ENCODE measurements around the gene USH1C.

The USH1C gene

GRCh38 chr11:17552392-17553248 lies 8.4 kb upstream of the USH1C start:
- no peaks in the 10 kb centered on the region for H3K36me3 ChIP-seq (ENCODE audit: control insufficient read depth, insufficient read depth, low read length)
- H3K27me3 ChIP-seq (ENCODE audit: control insufficient read depth, insufficient read depth, low read length), result no peaks in the 10 kb centered on the region

GRCh38 chr11:17552041-17552355 lies 7.8 kb upstream of the USH1C start:
- Histone ChIP-seq H3K4me3 (ENCODE audit: low read depth, low read length) (no peak overlapping the region), H3K27me3 (ENCODE audit: control insufficient read depth, insufficient read depth, low read length) (peaks cover 5% of the 10 kb centered on the region), H3K36me3 (ENCODE audit: control insufficient read depth, insufficient read depth, low read length) (no peaks in the 10 kb centered on the region), H3K9me3 (ENCODE audit: control insufficient read depth, insufficient read depth, low read length) (no peaks in the 10 kb centered on the region), H3K4me1 (ENCODE audit: control insufficient read depth, insufficient read depth, low read length) (peaks cover 3% of the 10 kb centered on the region), H3K9ac (ENCODE audit: low read depth, low read length) (no peak overlapping the region)

More at GRCh38 chr11:17552392-17553248, 8.4 kb upstream of the USH1C start:
- H3K4me1 ChIP-seq (ENCODE audit: control insufficient read depth, insufficient read depth, low read length), result peaks cover 3% of the 10 kb centered on the region
- H3K4me3 ChIP-seq (ENCODE audit: low read depth, low read length), result no peak overlapping the region
- H3K9me3 ChIP-seq (ENCODE audit: control insufficient read depth, insufficient read depth, low read length), result no peaks in the 10 kb centered on the region
- no peak overlapping the region for H3K9ac ChIP-seq (ENCODE audit: low read depth, low read length)

GRCh38 chr11:17551347-17552040 lies 7.3 kb upstream of the USH1C start:
- Histone ChIP-seq H3K27me3 (ENCODE audit: control insufficient read depth, insufficient read depth, low read length) (peaks cover 5% of the 10 kb centered on the region), H3K4me3 (ENCODE audit: low read depth, low read length) (no peak overlapping the region), H3K4me1 (ENCODE audit: control insufficient read depth, insufficient read depth, low read length) (peaks cover 6% of the 10 kb centered on the region), H3K9me3 (ENCODE audit: control insufficient read depth, insufficient read depth, low read length) (no peaks in the 10 kb centered on the region), H3K36me3 (ENCODE audit: control insufficient read depth, insufficient read depth, low read length) (no peaks in the 10 kb centered on the region), H3K9ac (ENCODE audit: low read depth, low read length) (no peak overlapping the region)

GRCh38 chr11:17550450-17551346 lies 6.5 kb upstream of the USH1C start:
- Histone ChIP-seq H3K36me3 (ENCODE audit: control insufficient read depth, insufficient read depth, low read length) (no peaks in the 10 kb centered on the region), H3K9me3 (ENCODE audit: control insufficient read depth, insufficient read depth, low read length) (no peaks in the 10 kb centered on the region), H3K4me3 (ENCODE audit: low read depth, low read length) (no peak overlapping the region), H3K4me1 (ENCODE audit: control insufficient read depth, insufficient read depth, low read length) (peaks cover 6% of the 10 kb centered on the region), H3K27me3 (ENCODE audit: control insufficient read depth, insufficient read depth, low read length) (peaks cover 9% of the 10 kb centered on the region), H3K9ac (ENCODE audit: low read depth, low read length) (no peak overlapping the region)

- Histone ChIP-seq H3K27me3 (ENCODE audit: control insufficient read depth, insufficient read depth, low read length) (peaks cover 22% of the 10 kb centered on the region), H3K9me3 (ENCODE audit: control insufficient read depth, insufficient read depth, low read length) (no peaks in the 10 kb centered on the region), H3K4me3 (ENCODE audit: low read depth, low read length) (no peak overlapping the region), H3K9ac (ENCODE audit: low read depth, low read length) (no peak overlapping the region), H3K36me3 (ENCODE audit: control insufficient read depth, insufficient read depth, low read length) (no peaks in the 10 kb centered on the region), H3K4me1 (ENCODE audit: control insufficient read depth, insufficient read depth, low read length) (peaks cover 6% of the 10 kb centered on the region)
Observed at GRCh38 chr11:17548444-17548843, 4.2 kb upstream of the USH1C start.

- Histone ChIP-seq H3K27me3 (ENCODE audit: control insufficient read depth, insufficient read depth, low read length) (peaks cover 27% of the 10 kb centered on the region), H3K9me3 (ENCODE audit: control insufficient read depth, insufficient read depth, low read length) (no peaks in the 10 kb centered on the region), H3K9ac (ENCODE audit: low read depth, low read length) (no peak overlapping the region), H3K36me3 (ENCODE audit: control insufficient read depth, insufficient read depth, low read length) (no peaks in the 10 kb centered on the region), H3K4me3 (ENCODE audit: low read depth, low read length) (no peak overlapping the region), H3K4me1 (ENCODE audit: control insufficient read depth, insufficient read depth, low read length) (peaks cover 6% of the 10 kb centered on the region)
Observed at GRCh38 chr11:17547932-17548331, 3.7 kb upstream of the USH1C start.

GRCh38 chr11:17547051-17547577 lies 2.9 kb upstream of the USH1C start, which contains the start of gene OTOG:
Gene OTOG (plus strand): TSS chr11:17547259. CDS start chr11:17547373, 114 bp downstream.
- peaks cover 6% of the 10 kb centered on the region for H3K4me1 ChIP-seq (ENCODE audit: control insufficient read depth, insufficient read depth, low read length)
- H3K9ac ChIP-seq (ENCODE audit: low read depth, low read length), result peak within 1 kb of the TSS; percentile 13
- peak within 1 kb of the TSS; percentile 58 for H3K4me3 ChIP-seq (ENCODE audit: low read depth, low read length)
- no peaks in the 10 kb centered on the region for H3K9me3 ChIP-seq (ENCODE audit: control insufficient read depth, insufficient read depth, low read length)
- H3K36me3 ChIP-seq (ENCODE audit: control insufficient read depth, insufficient read depth, low read length), result no peaks in the 10 kb centered on the region
- peaks cover 32% of the 10 kb centered on the region for H3K27me3 ChIP-seq (ENCODE audit: control insufficient read depth, insufficient read depth, low read length)

GRCh38 chr11:17546240-17546639 lies 2.0 kb upstream of the USH1C start:
- H3K4me3 ChIP-seq (ENCODE audit: low read depth, low read length), result no peak overlapping the region
- H3K9me3 ChIP-seq (ENCODE audit: control insufficient read depth, insufficient read depth, low read length), result no peaks in the 10 kb centered on the region
- H3K4me1 ChIP-seq (ENCODE audit: control insufficient read depth, insufficient read depth, low read length), result peaks cover 6% of the 10 kb centered on the region
- peaks cover 32% of the 10 kb centered on the region for H3K27me3 ChIP-seq (ENCODE audit: control insufficient read depth, insufficient read depth, low read length)
- no peak overlapping the region for H3K9ac ChIP-seq (ENCODE audit: low read depth, low read length)
- H3K36me3 ChIP-seq (ENCODE audit: control insufficient read depth, insufficient read depth, low read length), result no peaks in the 10 kb centered on the region

- Histone ChIP-seq H3K9ac (ENCODE audit: low read depth, low read length) (peak overlapping the region; percentile 54), H3K36me3 (ENCODE audit: control insufficient read depth, insufficient read depth, low read length) (no peaks in the 10 kb centered on the region), H3K4me1 (ENCODE audit: control insufficient read depth, insufficient read depth, low read length) (peaks cover 6% of the 10 kb centered on the region), H3K4me3 (ENCODE audit: low read depth, low read length) (peak overlapping the region; percentile 70), H3K9me3 (ENCODE audit: control insufficient read depth, insufficient read depth, low read length) (no peaks in the 10 kb centered on the region), H3K27me3 (ENCODE audit: control insufficient read depth, insufficient read depth, low read length) (peaks cover 32% of the 10 kb centered on the region)
Observed at GRCh38 chr11:17543574-17544180, 539 bp downstream of the USH1C start.

- Histone ChIP-seq H3K36me3 (ENCODE audit: control insufficient read depth, insufficient read depth, low read length) (no peaks in the 10 kb centered on the region), H3K4me1 (ENCODE audit: control insufficient read depth, insufficient read depth, low read length) (peaks cover 3% of the 10 kb centered on the region), H3K9ac (ENCODE audit: low read depth, low read length) (no peak overlapping the region), H3K4me3 (ENCODE audit: low read depth, low read length) (no peak overlapping the region), H3K27me3 (ENCODE audit: control insufficient read depth, insufficient read depth, low read length) (peaks cover 32% of the 10 kb centered on the region), H3K9me3 (ENCODE audit: control insufficient read depth, insufficient read depth, low read length) (no peaks in the 10 kb centered on the region)
Observed at GRCh38 chr11:17543041-17543440, 1.2 kb downstream of the USH1C start.

GRCh38 chr11:17542249-17542648 lies 2.0 kb downstream of the USH1C start:
- H3K27me3 ChIP-seq (ENCODE audit: control insufficient read depth, insufficient read depth, low read length), result peaks cover 30% of the 10 kb centered on the region
- peaks cover 3% of the 10 kb centered on the region for H3K4me1 ChIP-seq (ENCODE audit: control insufficient read depth, insufficient read depth, low read length)
- no peak overlapping the region for H3K9ac ChIP-seq (ENCODE audit: low read depth, low read length)
- H3K9me3 ChIP-seq (ENCODE audit: control insufficient read depth, insufficient read depth, low read length), result no peaks in the 10 kb centered on the region
- no peaks in the 10 kb centered on the region for H3K36me3 ChIP-seq (ENCODE audit: control insufficient read depth, insufficient read depth, low read length)
- no peak overlapping the region for H3K4me3 ChIP-seq (ENCODE audit: low read depth, low read length)
